Measurements from ENCODE around the gene NCF4.

The NCF4 gene

DNA sequence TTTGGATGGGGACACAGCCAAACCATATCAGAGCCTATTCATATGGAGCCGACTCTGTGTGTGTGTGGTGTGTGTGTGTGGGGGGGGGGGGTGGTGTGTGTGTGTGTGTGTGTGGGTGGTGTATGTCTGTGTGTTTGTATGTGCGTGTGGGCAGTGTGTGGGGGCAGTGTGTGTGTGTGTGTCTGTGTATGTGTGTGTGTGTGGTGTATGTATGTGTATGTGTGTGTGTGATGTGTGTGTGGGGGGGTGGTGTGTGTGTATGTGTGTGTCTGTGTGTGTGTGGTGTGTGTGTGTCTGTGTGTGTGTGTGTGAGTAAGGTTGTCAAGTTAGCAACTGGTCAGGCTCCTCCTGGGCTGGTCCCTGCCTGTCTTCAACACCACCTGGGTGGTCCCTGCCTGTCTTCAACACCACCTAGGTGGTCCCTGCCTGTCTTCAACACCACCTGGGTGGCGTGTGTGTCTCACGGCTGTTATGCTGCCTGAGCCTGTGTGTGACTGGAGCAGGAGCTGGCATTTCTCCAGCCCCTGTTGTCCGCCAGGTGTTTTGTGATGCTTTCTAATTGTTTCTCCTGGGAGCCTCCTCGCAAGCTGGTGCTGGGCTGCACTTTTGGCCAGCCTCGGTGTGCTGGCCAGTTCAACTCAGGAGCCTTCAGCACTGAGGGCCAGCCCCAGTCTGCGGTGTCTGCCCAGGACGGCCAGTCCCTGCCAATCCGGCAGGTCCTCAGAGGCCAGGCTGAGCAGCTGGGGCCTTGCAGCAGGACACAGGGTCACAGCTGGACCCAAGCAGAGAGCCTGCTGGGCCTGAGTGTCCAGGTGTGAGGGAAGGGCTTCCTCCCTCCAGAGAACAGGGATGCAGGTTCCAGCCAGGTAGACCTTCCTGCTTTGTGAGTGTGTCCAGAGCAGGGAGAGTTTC lies 22.4 kb upstream of the NCF4 start:
- DNase-seq (ENCODE audit: low read depth), result no peak
- no peak overlapping the region for H3K4me3 ChIP-seq (ENCODE audit: low read depth, low read length)
- TF ChIP-seq, protein P1, sequence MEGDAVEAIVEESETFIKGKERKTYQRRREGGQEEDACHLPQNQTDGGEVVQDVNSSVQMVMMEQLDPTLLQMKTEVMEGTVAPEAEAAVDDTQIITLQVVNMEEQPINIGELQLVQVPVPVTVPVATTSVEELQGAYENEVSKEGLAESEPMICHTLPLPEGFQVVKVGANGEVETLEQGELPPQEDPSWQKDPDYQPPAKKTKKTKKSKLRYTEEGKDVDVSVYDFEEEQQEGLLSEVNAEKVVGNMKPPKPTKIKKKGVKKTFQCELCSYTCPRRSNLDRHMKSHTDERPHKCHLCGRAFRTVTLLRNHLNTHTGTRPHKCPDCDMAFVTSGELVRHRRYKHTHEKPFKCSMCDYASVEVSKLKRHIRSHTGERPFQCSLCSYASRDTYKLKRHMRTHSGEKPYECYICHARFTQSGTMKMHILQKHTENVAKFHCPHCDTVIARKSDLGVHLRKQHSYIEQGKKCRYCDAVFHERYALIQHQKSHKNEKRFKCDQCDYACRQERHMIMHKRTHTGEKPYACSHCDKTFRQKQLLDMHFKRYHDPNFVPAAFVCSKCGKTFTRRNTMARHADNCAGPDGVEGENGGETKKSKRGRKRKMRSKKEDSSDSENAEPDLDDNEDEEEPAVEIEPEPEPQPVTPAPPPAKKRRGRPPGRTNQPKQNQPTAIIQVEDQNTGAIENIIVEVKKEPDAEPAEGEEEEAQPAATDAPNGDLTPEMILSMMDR (IDR thresholded peaks at IDR 0.05; ENCODE audit: insufficient read depth, low read depth, low read length, missing control alignments), result no peak

DNA sequence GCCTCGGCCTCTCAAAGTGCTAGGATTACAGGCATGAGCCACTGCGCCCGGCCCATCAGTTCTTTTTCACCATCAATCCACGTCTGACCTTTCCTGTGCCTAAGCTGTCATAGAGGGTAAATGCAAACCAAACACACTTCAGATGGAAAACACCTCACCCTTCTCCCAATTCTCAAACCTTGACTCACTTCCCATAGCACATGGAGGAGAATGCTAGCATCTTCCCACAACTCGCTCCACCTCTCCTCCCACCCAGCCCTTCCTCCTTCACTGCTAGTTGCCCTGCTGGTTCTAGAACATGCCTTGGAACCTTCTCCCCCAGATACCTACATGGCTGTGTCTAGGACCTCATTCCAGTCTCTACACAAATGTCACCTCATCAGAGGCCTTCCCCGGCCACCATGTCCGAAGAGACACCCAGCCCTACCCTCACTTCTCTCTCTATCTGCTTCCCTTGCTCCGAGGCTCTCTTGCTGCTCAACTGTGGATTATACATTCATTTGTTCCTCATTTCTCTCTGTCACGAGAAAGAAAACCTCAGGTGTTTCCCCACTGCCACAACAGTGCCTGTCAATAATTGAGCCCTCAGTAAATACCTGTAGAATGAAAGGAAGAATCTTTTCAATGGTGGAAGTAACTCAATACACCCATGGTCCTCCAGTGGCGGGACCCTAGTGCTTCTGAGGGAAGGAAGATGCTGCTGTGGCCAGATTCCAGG lies 21.3 kb upstream of the NCF4 start:
- TF ChIP-seq, protein P1 (IDR thresholded peaks at IDR 0.05; ENCODE audit: insufficient read depth, low read depth, low read length, missing control alignments), result no peak
- no peak overlapping the region for H3K4me3 ChIP-seq (ENCODE audit: low read depth, low read length)
- no peak for DNase-seq (ENCODE audit: low read depth)

DNA sequence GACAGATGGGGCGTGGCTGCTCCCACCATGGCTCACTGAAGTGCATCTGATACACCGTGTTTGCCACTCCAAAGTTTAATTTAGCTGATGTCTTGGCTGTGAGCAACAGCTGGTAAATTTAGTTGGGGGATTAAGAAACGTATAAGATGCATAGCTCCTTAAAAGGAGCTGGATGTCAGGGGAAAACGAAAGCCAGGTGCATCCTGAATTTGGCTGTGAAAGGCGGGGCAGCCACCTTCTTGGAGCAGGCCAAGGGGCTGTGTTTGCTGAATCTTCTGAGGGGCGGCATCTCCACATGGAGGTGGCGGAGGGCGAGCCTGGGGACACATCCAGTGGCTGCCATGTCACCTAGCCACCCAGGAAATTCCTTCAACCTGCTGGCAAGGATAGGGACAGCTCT lies 20.7 kb upstream of the NCF4 start:
- no peak for DNase-seq (ENCODE audit: low read depth)
- no peak overlapping the region for H3K4me3 ChIP-seq (ENCODE audit: low read depth, low read length)
- TF ChIP-seq, protein P1 (IDR thresholded peaks at IDR 0.05; ENCODE audit: insufficient read depth, low read depth, low read length, missing control alignments), result no peak

DNA sequence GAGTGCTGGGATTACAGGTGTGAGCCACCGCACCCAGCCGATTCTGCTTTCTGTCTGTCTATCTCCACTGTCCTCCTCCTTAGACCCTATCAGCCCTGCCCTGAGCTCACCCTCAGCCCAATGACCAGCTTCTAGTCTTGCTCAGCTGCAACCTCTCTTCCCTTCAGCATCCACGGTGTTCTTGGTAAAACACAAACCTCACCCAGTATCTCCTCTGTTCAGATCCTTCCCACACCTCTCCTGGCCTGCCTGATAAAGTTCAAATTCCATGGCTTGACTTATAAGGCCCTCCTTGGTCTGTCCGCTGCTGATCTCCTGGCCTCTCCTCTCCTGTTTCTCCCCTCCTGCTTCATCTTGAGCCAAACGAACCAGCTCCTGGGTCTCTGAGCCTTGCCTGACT lies 14.5 kb upstream of the NCF4 start:
- DNase-seq (ENCODE audit: low read depth), result no peak
- TF ChIP-seq, protein P1 (IDR thresholded peaks at IDR 0.05; ENCODE audit: insufficient read depth, low read depth, low read length, missing control alignments), result no peak
- H3K4me3 ChIP-seq (ENCODE audit: low read depth, low read length), result no peak overlapping the region

DNA sequence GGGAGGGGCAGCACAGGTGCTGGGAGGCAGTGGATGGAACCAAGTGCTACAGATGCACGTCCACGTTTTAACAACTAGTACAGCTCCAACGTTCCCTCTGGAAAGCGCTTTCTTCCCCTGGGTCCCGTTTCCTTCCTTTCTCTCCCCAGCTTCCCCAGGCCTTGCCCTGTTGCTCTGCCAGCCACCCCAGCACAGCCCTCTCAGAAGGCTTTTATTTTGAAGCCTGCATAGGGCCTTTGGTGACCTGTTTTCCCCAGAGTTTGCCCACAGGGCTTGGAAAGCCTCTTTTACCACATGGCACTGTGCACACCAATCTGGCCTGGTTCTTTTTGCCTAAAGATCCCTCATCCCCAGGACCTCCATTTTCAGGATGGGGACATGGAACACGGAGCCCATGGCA lies 13.9 kb upstream of the NCF4 start:
- TF ChIP-seq, protein P1 (IDR thresholded peaks at IDR 0.05; ENCODE audit: insufficient read depth, low read depth, low read length, missing control alignments), result no peak
- H3K4me3 ChIP-seq (ENCODE audit: low read depth, low read length), result no peak overlapping the region
- no peak for DNase-seq (ENCODE audit: low read depth)

DNA sequence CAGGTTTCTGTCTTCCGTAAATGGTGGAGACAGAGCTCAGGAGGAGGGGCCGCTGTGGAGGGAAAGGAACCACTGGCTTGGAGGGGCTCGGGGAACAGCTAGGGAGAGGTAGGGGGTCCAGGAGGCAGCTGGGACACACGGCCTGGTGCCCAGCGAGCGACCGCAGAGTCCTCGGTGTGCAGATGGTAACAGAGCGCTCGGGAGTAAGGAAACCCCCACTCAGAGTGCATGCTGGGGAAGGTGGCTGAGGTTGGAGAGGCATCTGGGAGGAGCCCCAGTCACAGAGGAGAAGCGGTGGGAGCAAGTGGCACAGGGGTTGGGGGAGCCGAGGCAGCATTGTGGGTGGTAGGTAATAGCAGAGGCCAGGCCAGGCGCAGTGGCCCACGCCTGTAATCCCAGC lies 10.8 kb upstream of the NCF4 start:
- H3K4me3 ChIP-seq (ENCODE audit: low read depth, low read length), result no peak overlapping the region
- no peak for DNase-seq (ENCODE audit: low read depth)
- TF ChIP-seq, protein P1 (IDR thresholded peaks at IDR 0.05; ENCODE audit: insufficient read depth, low read depth, low read length, missing control alignments), result no peak
